PFSK-1 (cell line): ENCODE measurements around the gene VPS35.

Experiments used
- FOXP2 ChIP-seq: optimal IDR thresholded peaks from 2 replicates; pipeline ENCODE3; 2011; ENCODE audit warnings: borderline replicate concordance, control low read depth, inconsistent platforms; ENCODE audit not compliant: insufficient read depth; ENCODE audit errors: extremely low read length, extremely low read depth
- POLR2AphosphoS5 ChIP-seq: IDR thresholded peaks from 2 replicates; pipeline ENCODE4 v1.6.1; 2012; ENCODE audit warnings: low read depth, mild to moderate bottlenecking, control low read depth, low read length, moderate library complexity
- REST ChIP-seq, 2 experiments: IDR thresholded peaks; 2 replicates each; pipeline versions ENCODE4 v1.6.1 to v1.8.0; 2011 to 2012; ENCODE audit warnings: low read depth in 2 of 2, low read length in 2 of 2, control low read depth in 1 of 2, inconsistent platforms in 1 of 2, mild to moderate bottlenecking in 1 of 2, moderate library complexity in 1 of 2; ENCODE audit not compliant: insufficient read depth in 1 of 2
- SIN3A ChIP-seq: IDR thresholded peaks from 2 replicates; pipeline ENCODE4 v1.6.1; 2012; ENCODE audit warnings: mild to moderate bottlenecking, low read length, moderate library complexity, borderline replicate concordance; ENCODE audit not compliant: insufficient read depth
- TAF1 ChIP-seq: IDR thresholded peaks from 2 replicates; pipeline ENCODE4 v1.6.1; 2012; ENCODE audit warnings: low read length, control low read depth, borderline replicate concordance; ENCODE audit not compliant: insufficient read depth

GRCh38 chr16:46727184-46727583 is 38.2 kb upstream of the VPS35 start:
- TF ChIP-seq TAF1 (no peak), POLR2AphosphoS5 (no peak), REST (IDR thresholded peaks at IDR 0.05; ENCODE audit: insufficient read depth in 1 of 2, low read depth in 2 of 2, low read length in 2 of 2) (no peak), SIN3A (no peak), FOXP2 (no peak)
